Measurements from ENCODE around the gene NEUROD1.

NEUROD1 gene

GRCh38 chr2:181680055-181680936 is at the start of gene NEUROD1:
Gene NEUROD1 (minus strand): TSS chr2:181680517. CDS start chr2:181678860, 1,657 bp downstream.
- H3K9me3 ChIP-seq (ENCODE audit: insufficient read depth, low read length) = no peaks in the 10 kb centered on the region
- H3K27me3 ChIP-seq (ENCODE audit: low read depth, low read length) = no peaks in the 10 kb centered on the region
- TF ChIP-seq, protein P1, sequence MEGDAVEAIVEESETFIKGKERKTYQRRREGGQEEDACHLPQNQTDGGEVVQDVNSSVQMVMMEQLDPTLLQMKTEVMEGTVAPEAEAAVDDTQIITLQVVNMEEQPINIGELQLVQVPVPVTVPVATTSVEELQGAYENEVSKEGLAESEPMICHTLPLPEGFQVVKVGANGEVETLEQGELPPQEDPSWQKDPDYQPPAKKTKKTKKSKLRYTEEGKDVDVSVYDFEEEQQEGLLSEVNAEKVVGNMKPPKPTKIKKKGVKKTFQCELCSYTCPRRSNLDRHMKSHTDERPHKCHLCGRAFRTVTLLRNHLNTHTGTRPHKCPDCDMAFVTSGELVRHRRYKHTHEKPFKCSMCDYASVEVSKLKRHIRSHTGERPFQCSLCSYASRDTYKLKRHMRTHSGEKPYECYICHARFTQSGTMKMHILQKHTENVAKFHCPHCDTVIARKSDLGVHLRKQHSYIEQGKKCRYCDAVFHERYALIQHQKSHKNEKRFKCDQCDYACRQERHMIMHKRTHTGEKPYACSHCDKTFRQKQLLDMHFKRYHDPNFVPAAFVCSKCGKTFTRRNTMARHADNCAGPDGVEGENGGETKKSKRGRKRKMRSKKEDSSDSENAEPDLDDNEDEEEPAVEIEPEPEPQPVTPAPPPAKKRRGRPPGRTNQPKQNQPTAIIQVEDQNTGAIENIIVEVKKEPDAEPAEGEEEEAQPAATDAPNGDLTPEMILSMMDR (IDR thresholded peaks at IDR 0.05; ENCODE audit: low read depth, low read length) = no peak
- TF ChIP-seq EZH2phosphoT487 (IDR thresholded peaks at IDR 0.05; ENCODE audit: low read depth) = no peak
- H3K4me2 ChIP-seq (ENCODE audit: low read length) = peak within 1 kb of the TSS; percentile 71
- peaks cover 3% of the 10 kb centered on the region for H3K4me1 ChIP-seq (ENCODE audit: low read length)
- H4K20me1 ChIP-seq (ENCODE audit: insufficient read depth, low read length) = no peaks in the 10 kb centered on the region
- peak within 1 kb of the TSS; percentile 47 for H2AFZ ChIP-seq (ENCODE audit: low read depth, low read length)
- peak within 1 kb of the TSS; percentile 75 for H3K4me3 ChIP-seq (ENCODE audit: low read length)
- H3K9ac ChIP-seq (ENCODE audit: low read length) = peak within 1 kb of the TSS; percentile 24; the same call in 1 of the 2 replicates
- no peaks in the 10 kb centered on the region for H3K79me2 ChIP-seq (ENCODE audit: low read length)
- H3K36me3 ChIP-seq (replicated peaks; ENCODE audit: low read depth, low read length) = no peaks in the 10 kb centered on the region
- no peak within 1 kb of the TSS for H3K27ac ChIP-seq (ENCODE audit: low read length)

DNA sequence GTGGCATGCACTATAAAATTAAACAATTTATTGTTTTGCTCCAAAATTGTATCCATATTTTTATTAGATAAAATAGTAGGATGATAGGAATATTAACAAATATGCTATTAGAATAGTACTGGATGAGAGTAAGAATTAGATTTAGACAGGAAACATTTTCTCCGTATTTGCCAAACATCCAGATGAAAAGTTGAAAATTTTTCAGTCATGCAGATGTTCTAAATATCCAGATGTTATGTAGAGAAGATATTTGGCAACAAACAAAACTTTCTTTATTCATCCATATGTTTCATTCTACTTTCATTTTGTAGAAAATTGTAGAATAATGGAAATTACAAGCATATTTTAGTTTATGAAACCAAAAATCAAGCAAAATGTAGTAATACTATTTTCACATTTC is 45.2 kb upstream of the NEUROD1 start:
- Histone ChIP-seq H2AFZ (ENCODE audit: low read depth, low read length) (no peak overlapping the region), H3K4me3 (ENCODE audit: low read length) (no peak overlapping the region), H4K20me1 (ENCODE audit: insufficient read depth, low read length) (no peaks in the 10 kb centered on the region), H3K27ac (ENCODE audit: low read length) (no peak overlapping the region), H3K36me3 (replicated peaks; ENCODE audit: low read depth, low read length) (no peaks in the 10 kb centered on the region), H3K27me3 (ENCODE audit: low read depth, low read length) (peaks cover 4% of the 10 kb centered on the region; the same call in 1 of the 2 replicates), H3K9me3 (ENCODE audit: insufficient read depth, low read length) (no peaks in the 10 kb centered on the region), H3K9ac (ENCODE audit: low read length) (no peak overlapping the region), H3K4me2 (ENCODE audit: low read length) (no peak overlapping the region), H3K4me1 (ENCODE audit: low read length) (no peaks in the 10 kb centered on the region), H3K79me2 (ENCODE audit: low read length) (no peaks in the 10 kb centered on the region)
- TF ChIP-seq, protein P1 (IDR thresholded peaks at IDR 0.05; ENCODE audit: low read depth, low read length) = no peak
- TF ChIP-seq EZH2phosphoT487 (IDR thresholded peaks at IDR 0.05; ENCODE audit: low read depth) = no peak

GRCh38 chr2:181724662-181725061 is 44.3 kb upstream of the NEUROD1 start:
- H3K4me2 ChIP-seq (ENCODE audit: low read length) = no peak overlapping the region
- H3K4me3 ChIP-seq (ENCODE audit: low read length) = no peak overlapping the region
- H4K20me1 ChIP-seq (ENCODE audit: insufficient read depth, low read length) = no peaks in the 10 kb centered on the region
- TF ChIP-seq, protein P1 (IDR thresholded peaks at IDR 0.05; ENCODE audit: low read depth, low read length) = no peak
- no peak for TF ChIP-seq EZH2phosphoT487 (IDR thresholded peaks at IDR 0.05; ENCODE audit: low read depth)
- H3K9ac ChIP-seq (ENCODE audit: low read length) = no peak overlapping the region
- H3K27ac ChIP-seq (ENCODE audit: low read length) = no peak overlapping the region
- H2AFZ ChIP-seq (ENCODE audit: low read depth, low read length) = no peak overlapping the region
- H3K36me3 ChIP-seq (replicated peaks; ENCODE audit: low read depth, low read length) = no peaks in the 10 kb centered on the region
- no peaks in the 10 kb centered on the region for H3K4me1 ChIP-seq (ENCODE audit: low read length)
- H3K79me2 ChIP-seq (ENCODE audit: low read length) = no peaks in the 10 kb centered on the region
- H3K27me3 ChIP-seq (ENCODE audit: low read depth, low read length) = peaks cover 4% of the 10 kb centered on the region; the same call in 1 of the 2 replicates
- H3K9me3 ChIP-seq (ENCODE audit: insufficient read depth, low read length) = no peaks in the 10 kb centered on the region

DNA sequence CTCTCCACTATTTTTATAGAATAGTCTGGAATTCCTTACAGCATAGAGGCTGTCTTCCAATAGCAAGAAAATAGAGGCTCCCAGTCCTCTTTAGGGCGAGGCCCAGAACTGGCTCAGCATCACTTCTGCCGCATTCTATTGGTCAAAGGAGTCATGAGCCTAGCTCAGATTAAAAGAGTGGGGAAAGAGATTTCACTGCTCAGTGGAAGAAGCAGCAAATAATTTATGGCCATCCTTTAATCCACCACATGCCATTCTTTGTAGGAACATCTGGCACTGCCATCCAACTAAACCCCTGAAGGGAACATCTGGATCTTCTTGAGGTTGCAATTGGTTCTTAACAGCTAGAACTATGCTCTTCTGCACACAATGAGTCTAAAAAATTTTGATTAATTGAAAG is 43.4 kb upstream of the NEUROD1 start:
- no peak overlapping the region for H3K4me2 ChIP-seq (ENCODE audit: low read length)
- H3K9ac ChIP-seq (ENCODE audit: low read length) = no peak overlapping the region
- H4K20me1 ChIP-seq (ENCODE audit: insufficient read depth, low read length) = no peaks in the 10 kb centered on the region
- H2AFZ ChIP-seq (ENCODE audit: low read depth, low read length) = no peak overlapping the region
- TF ChIP-seq EZH2phosphoT487 (IDR thresholded peaks at IDR 0.05; ENCODE audit: low read depth) = no peak
- TF ChIP-seq, protein P1 (IDR thresholded peaks at IDR 0.05; ENCODE audit: low read depth, low read length) = no peak
- no peak overlapping the region for H3K4me3 ChIP-seq (ENCODE audit: low read length)
- H3K79me2 ChIP-seq (ENCODE audit: low read length) = no peaks in the 10 kb centered on the region
- no peaks in the 10 kb centered on the region for H3K4me1 ChIP-seq (ENCODE audit: low read length)
- H3K27me3 ChIP-seq (ENCODE audit: low read depth, low read length) = peaks cover 4% of the 10 kb centered on the region; the same call in 1 of the 2 replicates
- no peak overlapping the region for H3K27ac ChIP-seq (ENCODE audit: low read length)
- no peaks in the 10 kb centered on the region for H3K9me3 ChIP-seq (ENCODE audit: insufficient read depth, low read length)
- no peaks in the 10 kb centered on the region for H3K36me3 ChIP-seq (replicated peaks; ENCODE audit: low read depth, low read length)
